ENCODE results near the gene RUSF1.
"Not testable (repeated sequence)": the region's sequence is repeated elsewhere in the genome, so short reads cannot be mapped to it uniquely, and the experiment has no call there.

RUSF1 gene

GRCh38 chr16:31452631-31453106 is 55.5 kb downstream of the RUSF1 start:
- no peak for DNase-seq (ENCODE audit: low read depth)

- no peak for DNase-seq (ENCODE audit: low read depth)
These were observed 56.4 kb downstream of the RUSF1 start for GRCh38 chr16:31451681-31452351.

- no peak for DNase-seq (ENCODE audit: low read depth)
These were observed 57.0 kb downstream of the RUSF1 start for GRCh38 chr16:31451201-31451600.

GRCh38 chr16:31445931-31446330 is 62.3 kb downstream of the RUSF1 start:
- not testable (repeated sequence) for DNase-seq (ENCODE audit: low read depth)

- DNase-seq (ENCODE audit: low read depth) = no peak
These were observed 66.2 kb downstream of the RUSF1 start for GRCh38 chr16:31441956-31442355.

GRCh38 chr16:31440516-31441184 is 67.5 kb downstream of the RUSF1 start:
- DNase-seq (ENCODE audit: low read depth) = no peak

GRCh38 chr16:31439519-31439918 is 68.7 kb downstream of the RUSF1 start:
- DNase-seq (ENCODE audit: low read depth) = no peak
